Measurements from ENCODE around the gene FAM32A.

Gene FAM32A

DNA sequence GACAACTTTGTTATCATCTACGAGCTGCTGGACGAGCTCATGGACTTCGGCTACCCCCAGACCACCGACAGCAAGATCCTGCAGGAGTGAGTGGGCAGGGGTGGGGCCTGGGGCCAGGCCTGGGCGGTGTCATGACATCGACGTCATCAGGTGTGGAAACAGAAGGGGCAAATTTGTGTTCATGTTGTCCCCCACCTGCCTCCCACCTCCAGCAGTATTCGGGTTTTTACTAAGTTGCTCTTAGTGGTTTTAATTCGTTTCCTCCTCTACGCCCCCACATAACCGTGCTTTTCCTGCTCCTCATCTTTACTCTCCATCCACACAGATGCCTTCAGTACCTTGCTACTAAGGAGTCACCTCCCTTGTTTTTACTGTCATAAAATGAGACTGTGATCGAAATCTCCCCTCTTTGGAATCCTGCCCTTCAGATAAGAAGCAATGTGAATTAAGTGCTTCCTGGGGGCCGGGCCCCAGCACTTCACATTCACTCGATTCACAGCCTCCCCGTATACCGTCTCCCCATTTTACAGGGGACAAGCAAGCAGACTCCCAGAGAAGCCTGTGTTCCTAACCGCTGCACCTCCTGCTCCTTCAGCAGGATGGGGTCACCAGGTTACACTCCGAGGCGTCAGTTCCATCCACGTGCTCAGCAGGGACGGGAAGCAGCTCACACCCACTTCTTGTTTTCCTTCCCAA lies 23.0 kb downstream of the FAM32A start:
- ChIA-PET CTCF (interaction anchor here (0.7 kb wide), 1 partner anchor 167 kb away, joined by 3 read pairs; no protein-coding TSS in a partner anchor), POLR2A (ENCODE audit: low non-redundant PET) (no interaction called here)
- DNase-seq (ENCODE audit: low spot score), result no peak
- no peak overlapping the region for H3K27ac ChIP-seq
- TF ChIP-seq CTCF (conservative IDR thresholded peaks at IDR 0.05; ENCODE audit: low read depth), result no peak

DNA sequence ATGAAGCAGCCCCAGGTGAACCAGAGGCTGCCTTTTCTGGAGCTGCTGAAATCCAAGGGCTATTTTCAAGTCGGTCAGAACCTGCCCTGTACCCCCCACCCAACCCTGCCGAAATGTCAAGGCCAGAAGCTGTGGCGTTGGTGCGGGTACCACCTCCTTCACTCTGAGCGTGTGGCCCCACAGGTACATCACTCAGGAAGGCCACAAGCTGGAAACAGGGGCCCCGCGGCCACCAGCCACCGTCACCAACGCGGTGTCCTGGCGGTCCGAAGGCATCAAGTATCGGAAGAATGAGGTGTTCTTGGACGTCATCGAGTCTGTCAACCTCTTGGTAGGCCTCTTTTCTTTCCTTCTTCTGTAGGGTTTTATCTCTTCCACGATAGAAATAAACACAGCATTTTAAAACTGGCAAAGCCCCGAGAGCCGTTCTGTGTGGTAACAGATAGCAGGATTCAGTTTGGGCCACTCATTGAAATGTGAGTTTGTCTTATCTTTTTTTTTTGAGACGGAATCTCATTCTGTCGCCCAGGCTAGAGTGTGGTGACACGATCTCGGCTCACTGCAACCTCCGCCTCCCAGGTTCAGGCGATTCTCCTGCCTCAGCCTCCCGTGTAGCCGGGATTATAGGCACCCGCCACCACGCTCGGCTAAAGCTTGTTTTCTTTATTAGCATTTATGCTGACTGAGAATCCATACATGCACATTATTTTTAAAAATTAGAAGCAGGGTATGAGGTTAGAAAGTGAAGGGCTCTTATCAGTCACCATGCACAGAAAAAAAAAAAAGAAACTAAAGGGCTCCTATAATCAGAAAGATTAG lies 23.8 kb downstream of the FAM32A start:
- H3K27ac ChIP-seq, result no peak overlapping the region
- POLR2A ChIA-PET (ENCODE audit: low non-redundant PET), result no interaction called here
- no peak for DNase-seq (ENCODE audit: low spot score)
- no peak for TF ChIP-seq CTCF (conservative IDR thresholded peaks at IDR 0.05; ENCODE audit: low read depth)
- CTCF ChIA-PET, result no interaction called here

GRCh38 chr19:16210168-16210567 lies 25.0 kb downstream of the FAM32A start:
- no peak for TF ChIP-seq CTCF (conservative IDR thresholded peaks at IDR 0.05; ENCODE audit: low read depth)
- CTCF ChIA-PET, result no interaction called here
- POLR2A ChIA-PET (ENCODE audit: low non-redundant PET), result no interaction called here
- no peak for DNase-seq (ENCODE audit: low spot score)
- no peak overlapping the region for H3K27ac ChIP-seq

DNA sequence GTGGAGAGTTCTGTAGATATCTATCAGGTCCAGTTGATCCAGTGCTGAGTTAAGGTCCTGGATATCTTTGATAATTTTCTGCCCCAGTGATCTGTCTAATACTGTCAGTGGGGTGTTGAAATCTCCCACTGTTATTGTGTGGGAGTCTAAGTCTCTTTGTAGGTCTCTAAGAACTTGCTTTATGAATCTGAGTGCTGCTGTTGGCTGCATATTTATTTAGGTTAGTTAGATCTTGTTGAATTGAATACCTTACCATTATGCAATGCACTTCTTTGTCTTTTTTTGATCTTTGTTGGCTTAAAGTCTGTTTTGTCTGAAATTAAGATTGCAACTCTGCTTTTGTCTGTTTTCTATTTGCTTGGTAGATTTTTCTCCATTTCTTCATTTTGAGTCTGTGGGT lies 27.9 kb downstream of the FAM32A start:
- CTCF ChIA-PET, result no interaction called here
- POLR2A ChIA-PET (ENCODE audit: low non-redundant PET), result no interaction called here
- no peak for DNase-seq (ENCODE audit: low spot score)
- no peak overlapping the region for H3K27ac ChIP-seq
- TF ChIP-seq CTCF (conservative IDR thresholded peaks at IDR 0.05; ENCODE audit: low read depth), result no peak

DNA sequence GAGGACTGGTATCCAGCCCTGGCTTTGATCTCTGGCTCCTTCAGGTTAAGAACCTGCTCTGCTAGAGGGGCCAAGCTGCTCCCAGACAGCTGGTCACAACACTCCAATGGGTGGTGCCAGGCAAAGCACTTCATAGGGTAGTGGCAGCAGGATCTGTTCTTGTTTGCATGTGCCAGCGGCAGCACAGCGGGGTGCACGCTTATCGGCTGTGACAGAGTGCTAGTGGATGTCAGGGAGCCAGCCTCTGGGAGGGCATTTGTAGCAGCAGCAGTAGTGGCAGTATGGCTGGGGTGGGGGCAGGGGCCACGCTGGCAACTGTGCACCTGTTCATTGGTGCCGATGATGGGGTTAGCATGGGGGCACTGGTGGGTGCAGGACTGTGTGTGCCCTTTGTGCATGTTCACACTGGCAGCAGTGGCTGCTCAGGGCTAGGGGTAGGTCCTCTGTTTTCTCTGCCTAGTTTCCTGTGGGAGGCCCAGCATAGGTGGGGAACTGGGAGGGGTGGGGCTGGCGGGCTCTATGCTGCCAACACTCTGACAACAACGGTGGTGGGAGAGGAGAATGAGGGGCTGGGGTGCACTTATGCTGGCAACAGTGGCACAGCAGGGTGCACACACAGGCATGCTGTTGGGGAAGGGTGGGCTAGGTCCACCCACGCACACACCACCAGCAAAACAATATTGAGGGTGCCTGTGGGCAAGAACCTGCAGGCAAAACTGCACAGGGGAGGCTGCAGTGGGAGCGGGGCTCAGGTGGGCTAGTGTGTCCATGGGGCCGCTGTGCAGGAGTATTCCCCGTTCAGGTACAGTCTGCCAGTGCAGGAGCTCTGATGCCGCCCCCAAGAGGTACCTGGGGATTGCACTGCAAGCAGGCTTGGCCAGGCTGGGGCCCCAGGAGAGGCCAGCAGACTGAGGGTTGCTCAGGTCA lies 31.8 kb downstream of the FAM32A start:
- ChIA-PET CTCF (interaction anchor here (0.5 kb wide), 1 partner anchor 179 kb away, joined by 4 read pairs; no protein-coding TSS in a partner anchor), POLR2A (ENCODE audit: low non-redundant PET) (no interaction called here)
- TF ChIP-seq CTCF (conservative IDR thresholded peaks at IDR 0.05; ENCODE audit: low read depth), result no peak
- H3K27ac ChIP-seq, result no peak overlapping the region
- DNase-seq (ENCODE audit: low spot score), result no peak

Measured in RWPE1 (cell line).